ENCODE data around the gene TRIM67. TPM values are rescaled to one million over a fixed set of nuclear protein-coding genes. Genes with fewer than 3 reads are reported as not detected.

Gene TRIM67
- total RNA-seq, 1 experiment from 2014 or later, result not detected

DNA sequence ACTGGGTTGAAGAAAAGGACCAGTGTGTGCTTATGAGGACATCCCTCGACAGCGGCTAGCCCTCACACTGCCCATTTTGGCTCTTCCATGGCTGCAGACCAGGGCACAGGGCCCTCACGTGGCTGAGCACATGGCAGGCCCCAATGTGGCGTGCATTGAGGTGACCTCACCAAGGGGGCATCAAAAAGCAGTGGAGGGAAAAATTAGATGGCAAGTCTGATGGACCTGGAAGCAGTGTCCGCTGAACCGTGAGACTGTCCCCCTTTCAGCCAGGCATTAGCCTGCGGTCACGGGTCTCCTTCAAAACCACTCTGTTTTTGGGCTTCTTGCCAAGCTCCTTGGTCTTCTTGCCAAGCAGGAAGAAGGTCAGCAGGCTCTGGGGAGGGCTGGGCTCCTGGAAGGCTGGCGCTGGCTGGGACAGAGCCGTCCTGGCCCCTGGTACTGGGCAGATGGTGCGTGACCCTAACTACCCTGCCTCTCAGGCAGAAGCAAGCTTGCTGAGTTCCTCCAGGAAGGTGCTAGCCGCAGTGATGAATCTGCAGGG, 30.8 kb downstream of the TRIM67 start:
- no peaks in the 10 kb centered on the region for H3K4me1 Mint-ChIP-seq
- CTCF ChIA-PET, result no interaction called here
- H3K27ac Mint-ChIP-seq, result no peak overlapping the region
- POLR2A ChIA-PET, result no interaction called here
- H3K9me3 Mint-ChIP-seq, result peaks cover 12% of the 10 kb centered on the region
- TF ChIP-seq, protein P1, sequence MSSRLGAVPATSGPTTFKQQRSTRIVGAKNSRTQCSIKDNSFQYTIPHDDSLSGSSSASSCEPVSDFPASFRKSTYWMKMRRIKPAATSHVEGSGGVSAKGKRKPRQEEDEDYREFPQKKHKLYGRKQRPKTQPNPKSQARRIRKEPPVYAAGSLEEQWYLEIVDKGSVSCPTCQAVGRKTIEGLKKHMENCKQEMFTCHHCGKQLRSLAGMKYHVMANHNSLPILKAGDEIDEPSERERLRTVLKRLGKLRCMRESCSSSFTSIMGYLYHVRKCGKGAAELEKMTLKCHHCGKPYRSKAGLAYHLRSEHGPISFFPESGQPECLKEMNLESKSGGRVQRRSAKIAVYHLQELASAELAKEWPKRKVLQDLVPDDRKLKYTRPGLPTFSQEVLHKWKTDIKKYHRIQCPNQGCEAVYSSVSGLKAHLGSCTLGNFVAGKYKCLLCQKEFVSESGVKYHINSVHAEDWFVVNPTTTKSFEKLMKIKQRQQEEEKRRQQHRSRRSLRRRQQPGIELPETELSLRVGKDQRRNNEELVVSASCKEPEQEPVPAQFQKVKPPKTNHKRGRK (CRISPR knock-in tag; IDR thresholded peaks at IDR 0.05; ENCODE audit: borderline replicate concordance), result no peak
- TF ChIP-seq, protein P2, sequence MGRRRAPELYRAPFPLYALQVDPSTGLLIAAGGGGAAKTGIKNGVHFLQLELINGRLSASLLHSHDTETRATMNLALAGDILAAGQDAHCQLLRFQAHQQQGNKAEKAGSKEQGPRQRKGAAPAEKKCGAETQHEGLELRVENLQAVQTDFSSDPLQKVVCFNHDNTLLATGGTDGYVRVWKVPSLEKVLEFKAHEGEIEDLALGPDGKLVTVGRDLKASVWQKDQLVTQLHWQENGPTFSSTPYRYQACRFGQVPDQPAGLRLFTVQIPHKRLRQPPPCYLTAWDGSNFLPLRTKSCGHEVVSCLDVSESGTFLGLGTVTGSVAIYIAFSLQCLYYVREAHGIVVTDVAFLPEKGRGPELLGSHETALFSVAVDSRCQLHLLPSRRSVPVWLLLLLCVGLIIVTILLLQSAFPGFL (CRISPR knock-in tag; IDR thresholded peaks at IDR 0.05; ENCODE audit: borderline replicate concordance), result no peak
- TF ChIP-seq EMX1 (CRISPR knock-in tag; IDR thresholded peaks at IDR 0.05), result no peak
- TF ChIP-seq, protein P3, sequence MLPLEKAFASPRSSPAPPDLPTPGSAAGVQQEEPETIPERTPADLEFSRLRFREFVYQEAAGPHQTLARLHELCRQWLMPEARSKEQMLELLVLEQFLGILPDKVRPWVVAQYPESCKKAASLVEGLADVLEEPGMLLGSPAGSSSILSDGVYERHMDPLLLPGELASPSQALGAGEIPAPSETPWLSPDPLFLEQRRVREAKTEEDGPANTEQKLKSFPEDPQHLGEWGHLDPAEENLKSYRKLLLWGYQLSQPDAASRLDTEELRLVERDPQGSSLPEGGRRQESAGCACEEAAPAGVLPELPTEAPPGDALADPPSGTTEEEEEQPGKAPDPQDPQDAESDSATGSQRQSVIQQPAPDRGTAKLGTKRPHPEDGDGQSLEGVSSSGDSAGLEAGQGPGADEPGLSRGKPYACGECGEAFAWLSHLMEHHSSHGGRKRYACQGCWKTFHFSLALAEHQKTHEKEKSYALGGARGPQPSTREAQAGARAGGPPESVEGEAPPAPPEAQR (CRISPR knock-in tag; IDR thresholded peaks at IDR 0.05), result no peak
- no peak for TF ChIP-seq GRHL2 (CRISPR knock-in tag; IDR thresholded peaks at IDR 0.05; ENCODE audit: insufficient replicate concordance, severe bottlenecking)
- TF ChIP-seq, protein P4, sequence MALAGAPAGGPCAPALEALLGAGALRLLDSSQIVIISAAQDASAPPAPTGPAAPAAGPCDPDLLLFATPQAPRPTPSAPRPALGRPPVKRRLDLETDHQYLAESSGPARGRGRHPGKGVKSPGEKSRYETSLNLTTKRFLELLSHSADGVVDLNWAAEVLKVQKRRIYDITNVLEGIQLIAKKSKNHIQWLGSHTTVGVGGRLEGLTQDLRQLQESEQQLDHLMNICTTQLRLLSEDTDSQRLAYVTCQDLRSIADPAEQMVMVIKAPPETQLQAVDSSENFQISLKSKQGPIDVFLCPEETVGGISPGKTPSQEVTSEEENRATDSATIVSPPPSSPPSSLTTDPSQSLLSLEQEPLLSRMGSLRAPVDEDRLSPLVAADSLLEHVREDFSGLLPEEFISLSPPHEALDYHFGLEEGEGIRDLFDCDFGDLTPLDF (CRISPR knock-in tag; IDR thresholded peaks at IDR 0.05), result no peak
- no peak for TF ChIP-seq ZNF232 (CRISPR knock-in tag; IDR thresholded peaks at IDR 0.05)
- no peak for TF ChIP-seq GABPB1 (CRISPR knock-in tag; IDR thresholded peaks at IDR 0.05)
- ATAC-seq (no peak; the same call in 1 of the 2 replicates), DNase-seq (ENCODE audit: low spot score) (no peak)
- no peak overlapping the region for H3K4me3 Mint-ChIP-seq
- H3K27me3 Mint-ChIP-seq (ENCODE audit: low read depth), result peaks cover 76% of the 10 kb centered on the region
- H3K36me3 Mint-ChIP-seq, result no peaks in the 10 kb centered on the region

DNA sequence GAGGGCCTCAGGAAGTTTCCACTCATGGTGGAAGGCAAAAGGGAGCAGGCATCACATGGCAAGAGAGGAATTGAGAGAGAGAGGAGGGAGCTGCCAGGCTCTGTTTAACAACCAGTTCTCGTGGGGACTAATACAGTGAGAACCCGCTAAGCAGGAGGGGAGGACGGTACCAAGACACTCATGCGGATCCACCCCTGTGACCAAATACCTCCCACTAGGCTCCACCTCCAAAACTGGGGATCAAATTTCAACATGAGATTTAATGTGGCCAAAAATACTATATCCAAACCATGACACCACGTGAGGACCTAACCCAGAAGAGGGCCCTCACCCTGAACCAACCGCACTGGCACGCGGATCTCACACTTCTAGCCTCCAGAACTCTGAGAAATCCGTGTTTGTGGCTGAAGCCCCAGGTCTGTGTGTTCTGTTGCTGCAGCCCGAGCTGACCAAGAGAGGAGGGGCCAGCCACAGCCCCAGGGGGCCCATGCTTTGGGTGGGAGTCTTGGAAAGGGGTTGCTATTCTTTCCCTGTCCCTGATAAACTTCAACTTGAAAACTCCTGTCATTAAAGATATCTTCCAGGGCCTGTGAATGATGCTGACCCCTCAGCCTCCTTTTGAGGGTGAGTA, 32.0 kb downstream of the TRIM67 start:
- Mint-ChIP-seq H3K4me3 (no peak overlapping the region), H3K9me3 (peaks cover 12% of the 10 kb centered on the region), H3K4me1 (no peaks in the 10 kb centered on the region), H3K36me3 (no peaks in the 10 kb centered on the region), H3K27me3 (ENCODE audit: low read depth) (peaks cover 68% of the 10 kb centered on the region), H3K27ac (no peak overlapping the region)
- ChIA-PET POLR2A (no interaction called here), CTCF (interaction anchor here (1.3 kb wide), 1 partner anchor 23 kb away, joined by 4 read pairs; no protein-coding TSS in a partner anchor)
- ATAC-seq (no peak; the same call in 1 of the 2 replicates), DNase-seq (ENCODE audit: low spot score) (no peak)
- no peak for TF ChIP-seq TEAD1 (CRISPR knock-in tag; IDR thresholded peaks at IDR 0.05)
- TF ChIP-seq ELF4 (CRISPR knock-in tag; IDR thresholded peaks at IDR 0.05; ENCODE audit: low read depth), result no peak
- no peak for TF ChIP-seq FOXK1 (CRISPR knock-in tag; IDR thresholded peaks at IDR 0.05)
- no peak for TF ChIP-seq ZNF263 (CRISPR knock-in tag; IDR thresholded peaks at IDR 0.05; ENCODE audit: low read depth)
- no peak for TF ChIP-seq TP53 (CRISPR knock-in tag; IDR thresholded peaks at IDR 0.05)
- TF ChIP-seq, protein P5, sequence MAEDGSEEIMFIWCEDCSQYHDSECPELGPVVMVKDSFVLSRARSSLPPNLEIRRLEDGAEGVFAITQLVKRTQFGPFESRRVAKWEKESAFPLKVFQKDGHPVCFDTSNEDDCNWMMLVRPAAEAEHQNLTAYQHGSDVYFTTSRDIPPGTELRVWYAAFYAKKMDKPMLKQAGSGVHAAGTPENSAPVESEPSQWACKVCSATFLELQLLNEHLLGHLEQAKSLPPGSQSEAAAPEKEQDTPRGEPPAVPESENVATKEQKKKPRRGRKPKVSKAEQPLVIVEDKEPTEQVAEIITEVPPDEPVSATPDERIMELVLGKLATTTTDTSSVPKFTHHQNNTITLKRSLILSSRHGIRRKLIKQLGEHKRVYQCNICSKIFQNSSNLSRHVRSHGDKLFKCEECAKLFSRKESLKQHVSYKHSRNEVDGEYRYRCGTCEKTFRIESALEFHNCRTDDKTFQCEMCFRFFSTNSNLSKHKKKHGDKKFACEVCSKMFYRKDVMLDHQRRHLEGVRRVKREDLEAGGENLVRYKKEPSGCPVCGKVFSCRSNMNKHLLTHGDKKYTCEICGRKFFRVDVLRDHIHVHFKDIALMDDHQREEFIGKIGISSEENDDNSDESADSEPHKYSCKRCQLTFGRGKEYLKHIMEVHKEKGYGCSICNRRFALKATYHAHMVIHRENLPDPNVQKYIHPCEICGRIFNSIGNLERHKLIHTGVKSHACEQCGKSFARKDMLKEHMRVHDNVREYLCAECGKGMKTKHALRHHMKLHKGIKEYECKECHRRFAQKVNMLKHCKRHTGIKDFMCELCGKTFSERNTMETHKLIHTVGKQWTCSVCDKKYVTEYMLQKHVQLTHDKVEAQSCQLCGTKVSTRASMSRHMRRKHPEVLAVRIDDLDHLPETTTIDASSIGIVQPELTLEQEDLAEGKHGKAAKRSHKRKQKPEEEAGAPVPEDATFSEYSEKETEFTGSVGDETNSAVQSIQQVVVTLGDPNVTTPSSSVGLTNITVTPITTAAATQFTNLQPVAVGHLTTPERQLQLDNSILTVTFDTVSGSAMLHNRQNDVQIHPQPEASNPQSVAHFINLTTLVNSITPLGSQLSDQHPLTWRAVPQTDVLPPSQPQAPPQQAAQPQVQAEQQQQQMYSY (CRISPR knock-in tag; IDR thresholded peaks at IDR 0.05), result no peak
- TF ChIP-seq EMX1 (CRISPR knock-in tag; IDR thresholded peaks at IDR 0.05), result no peak
- TF ChIP-seq MYBL2 (CRISPR knock-in tag; IDR thresholded peaks at IDR 0.05), result no peak
- no peak for TF ChIP-seq CREM (CRISPR knock-in tag; IDR thresholded peaks at IDR 0.05)
- no peak for TF ChIP-seq PRRX2 (CRISPR knock-in tag; IDR thresholded peaks at IDR 0.05)
- no peak for TF ChIP-seq SP1 (CRISPR knock-in tag; conservative IDR thresholded peaks at IDR 0.05)
- TF ChIP-seq, protein P6, sequence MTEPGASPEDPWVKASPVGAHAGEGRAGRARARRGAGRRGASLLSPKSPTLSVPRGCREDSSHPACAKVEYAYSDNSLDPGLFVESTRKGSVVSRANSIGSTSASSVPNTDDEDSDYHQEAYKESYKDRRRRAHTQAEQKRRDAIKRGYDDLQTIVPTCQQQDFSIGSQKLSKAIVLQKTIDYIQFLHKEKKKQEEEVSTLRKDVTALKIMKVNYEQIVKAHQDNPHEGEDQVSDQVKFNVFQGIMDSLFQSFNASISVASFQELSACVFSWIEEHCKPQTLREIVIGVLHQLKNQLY (CRISPR knock-in tag; IDR thresholded peaks at IDR 0.05), result no peak
- TF ChIP-seq NFE2L1 (CRISPR knock-in tag; IDR thresholded peaks at IDR 0.05), result no peak
- TF ChIP-seq MXD4 (CRISPR knock-in tag; IDR thresholded peaks at IDR 0.05; ENCODE audit: borderline replicate concordance), result no peak
- TF ChIP-seq STAT6 (CRISPR knock-in tag; conservative IDR thresholded peaks at IDR 0.05; ENCODE audit: low read depth), result no peak
